OCI-LY7 (cell line): ENCODE results near the gene TRIM52. TPM values are rescaled to one million over a fixed set of nuclear protein-coding genes. Genes with fewer than 3 reads are reported as not detected.
"Not testable (repeated sequence)": the region's sequence is repeated elsewhere in the genome, so short reads cannot be mapped to it uniquely, and the experiment has no call there.

Experiments
- BruUV-seq: library from RNA; stranded (reverse); fragments of 400-500 nt; replicated peaks from 2 replicates; lab custom pipeline; 2021; lab: Mats Ljungman, UMichigan
- CTCF ChIA-PET: fragments of 300-600 bp; sonication (Branson Sonifier 250); formaldehyde crosslinking; loops from one replicate; lab custom pipeline; 2022; ENCODE audit warnings: antibody characterized with exemption; ENCODE audit not compliant: unreplicated experiment; lab: Charles Lee
- POLR2A ChIA-PET: fragments of 300-600 bp; sonication (Branson Sonifier 250); formaldehyde crosslinking; loops from one replicate; lab custom pipeline; 2022; ENCODE audit warnings: antibody characterized with exemption; lab: Charles Lee
- DNase-seq: peaks from one replicate; pipeline ENCODE4 v3.0.0-alpha.2; 2015; ENCODE audit warnings: low spot score
- H2AFZ ChIP-seq: fragments of 200-600 bp; sonication (generic), shearing (Covaris generic); 2 replicates; pipeline ENCODE4 v1.6.1; 2014; ENCODE audit warnings: mild to moderate bottlenecking, antibody characterized with exemption, low read length, moderate library complexity
- H3K27ac ChIP-seq: fragments of 200-600 bp; sonication (generic); 2 replicates; pipeline ENCODE4 v1.5.1; 2014; ENCODE audit warnings: mixed run types, low read depth, mild to moderate bottlenecking, moderate library complexity, low read length, inconsistent platforms; ENCODE audit not compliant: poor library complexity, severe bottlenecking
- H3K36me3 ChIP-seq: fragments of 200-600 bp; sonication (generic); 2 replicates; pipeline ENCODE4 v1.6.1; 2014; ENCODE audit warnings: mild to moderate bottlenecking, antibody characterized with exemption, low read length, moderate library complexity, mixed read lengths; ENCODE audit not compliant: insufficient read depth
- H3K4me1 ChIP-seq: fragments of 200-600 bp; sonication (generic); 2 replicates; pipeline ENCODE4 v1.5.1; 2014; ENCODE audit warnings: mild to moderate bottlenecking, low read length; ENCODE audit not compliant: insufficient read depth, poor library complexity, severe bottlenecking
- H3K4me2 ChIP-seq: fragments of 200-600 bp; sonication (generic); 2 replicates; pipeline ENCODE4 v1.6.1; 2014; ENCODE audit warnings: mild to moderate bottlenecking, low read length
- H3K4me3 ChIP-seq: fragments of 200-600 bp; sonication (generic); 2 replicates; pipeline ENCODE4 v1.5.1; 2014; ENCODE audit warnings: mild to moderate bottlenecking, low read depth, low read length; ENCODE audit not compliant: poor library complexity, severe bottlenecking
- H3K79me2 ChIP-seq: fragments of 200-600 bp; sonication (generic); 2 replicates; pipeline ENCODE4 v1.6.1; 2016; ENCODE audit warnings: low read depth, mild to moderate bottlenecking, low read length, moderate library complexity, mixed read lengths; ENCODE audit not compliant: insufficient read depth
- H3K9me2 ChIP-seq: fragments of 200-600 bp; sonication (generic); 2 replicates; pipeline ENCODE4 v1.6.1; 2016; ENCODE audit warnings: mild to moderate bottlenecking, low read length, mixed read lengths; ENCODE audit not compliant: insufficient read depth
- H3K9me3 ChIP-seq: fragments of 200-600 bp; sonication (generic); 2 replicates; pipeline ENCODE4 v1.6.1; 2014; ENCODE audit warnings: mild to moderate bottlenecking, mixed run types, low read length, mixed read lengths
- H4K20me1 ChIP-seq: fragments of 200-600 bp; sonication (generic); 2 replicates; pipeline ENCODE4 v1.6.1; 2014; ENCODE audit warnings: mild to moderate bottlenecking, antibody characterized with exemption, low read length, moderate library complexity, mixed read lengths; ENCODE audit not compliant: insufficient read depth
- EZH2phosphoT487 ChIP-seq: fragments of 200-600 bp; sonication (generic); IDR thresholded peaks from 2 replicates; pipeline ENCODE4 v1.6.1; 2018; ENCODE audit warnings: low read depth, borderline replicate concordance, mild to moderate bottlenecking, mixed run types, antibody characterized with exemption, low read length, moderate library complexity, mixed read lengths
- intact Hi-C: fragments of 100-400 bp; cut with micrococcal nuclease; formaldehyde crosslinking; loops from one replicate; pipeline ENCODE4 v1.10.0; 2022; ENCODE audit not compliant: unreplicated experiment
- total RNA-seq, 2 experiments: library from RNA; depleted of rRNA in 1 of 2; stranded (reverse); fragments of >200 nt in 1 of 2; shearing (Covaris generic) in 1 of 2; gene quantifications; 2 replicates each; pipeline ENCODE4 v1.2.3, GENCODE V29; 2014 to 2022
- TF ChIP-seq, protein P1 (sequence below): fragments of 200-600 bp; sonication (generic); conservative IDR thresholded peaks from 2 replicates; pipeline ENCODE4 v1.5.1; 2014; ENCODE audit warnings: mild to moderate bottlenecking, antibody characterized with exemption, low read length, moderate library complexity, mixed read lengths

The TRIM52 gene
- total RNA-seq, 2 experiments from 2014 or later, result 16.1 to 33.5 TPM

GRCh38 chr5:181283841-181284755 lies 23.2 kb upstream of the TRIM52 start:
- H3K36me3 ChIP-seq, H3K4me2 ChIP-seq, intact Hi-C loops, H4K20me1 ChIP-seq, H3K9me3 ChIP-seq, DNase-seq, H2AFZ ChIP-seq, H3K27ac ChIP-seq, H3K79me2 ChIP-seq, CTCF ChIA-PET, H3K9me2 ChIP-seq, BruUV-seq, H3K4me3 ChIP-seq: not testable (repeated sequence)
- H3K4me1 ChIP-seq, result peaks cover 18% of the 10 kb centered on the region
- POLR2A ChIA-PET, result interaction anchor here (1.1 kb wide), 1 partner anchor 29 kb away, joined by 3 read pairs; no protein-coding TSS in a partner anchor
- TF ChIP-seq, protein P1, sequence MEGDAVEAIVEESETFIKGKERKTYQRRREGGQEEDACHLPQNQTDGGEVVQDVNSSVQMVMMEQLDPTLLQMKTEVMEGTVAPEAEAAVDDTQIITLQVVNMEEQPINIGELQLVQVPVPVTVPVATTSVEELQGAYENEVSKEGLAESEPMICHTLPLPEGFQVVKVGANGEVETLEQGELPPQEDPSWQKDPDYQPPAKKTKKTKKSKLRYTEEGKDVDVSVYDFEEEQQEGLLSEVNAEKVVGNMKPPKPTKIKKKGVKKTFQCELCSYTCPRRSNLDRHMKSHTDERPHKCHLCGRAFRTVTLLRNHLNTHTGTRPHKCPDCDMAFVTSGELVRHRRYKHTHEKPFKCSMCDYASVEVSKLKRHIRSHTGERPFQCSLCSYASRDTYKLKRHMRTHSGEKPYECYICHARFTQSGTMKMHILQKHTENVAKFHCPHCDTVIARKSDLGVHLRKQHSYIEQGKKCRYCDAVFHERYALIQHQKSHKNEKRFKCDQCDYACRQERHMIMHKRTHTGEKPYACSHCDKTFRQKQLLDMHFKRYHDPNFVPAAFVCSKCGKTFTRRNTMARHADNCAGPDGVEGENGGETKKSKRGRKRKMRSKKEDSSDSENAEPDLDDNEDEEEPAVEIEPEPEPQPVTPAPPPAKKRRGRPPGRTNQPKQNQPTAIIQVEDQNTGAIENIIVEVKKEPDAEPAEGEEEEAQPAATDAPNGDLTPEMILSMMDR, result peak; percentile 51

DNA sequence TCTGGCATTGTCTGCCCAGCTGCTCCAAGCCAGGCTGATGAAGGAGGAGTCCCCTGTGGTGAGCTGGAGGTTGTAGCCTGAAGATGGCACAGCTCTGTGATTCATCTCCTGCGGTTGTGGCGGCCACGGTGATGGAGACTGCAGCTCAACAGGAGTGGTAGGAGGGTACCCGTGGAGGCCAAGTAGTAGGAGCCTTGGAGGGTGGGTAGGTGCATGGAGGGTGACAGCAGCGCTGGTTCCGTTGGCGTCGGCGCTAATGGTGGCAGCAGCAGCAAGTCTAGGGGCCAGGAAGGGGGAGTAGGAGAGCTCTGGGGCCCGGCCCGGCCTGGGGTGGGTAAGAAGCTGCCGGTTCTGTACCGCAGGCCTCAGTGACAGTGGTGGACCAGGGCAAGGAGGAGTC lies 22.4 kb upstream of the TRIM52 start:
- no peaks in the 10 kb centered on the region for H3K9me3 ChIP-seq
- CTCF ChIA-PET, result no interaction called here
- no peak for DNase-seq
- no peaks in the 10 kb centered on the region for H4K20me1 ChIP-seq
- no peak overlapping the region for H3K4me3 ChIP-seq
- no TSS peak for BruUV-seq
- H3K4me2 ChIP-seq, result no peak overlapping the region
- H2AFZ ChIP-seq, result no peak overlapping the region
- POLR2A ChIA-PET, result interaction anchor here (1.1 kb wide), 1 partner anchor 29 kb away, joined by 3 read pairs; no protein-coding TSS in a partner anchor
- no peaks in the 10 kb centered on the region for H3K36me3 ChIP-seq
- peaks cover 18% of the 10 kb centered on the region for H3K4me1 ChIP-seq
- intact Hi-C loops, result no loop called here
- H3K9me2 ChIP-seq, result no peaks in the 10 kb centered on the region
- no peak for TF ChIP-seq EZH2phosphoT487
- TF ChIP-seq, protein P1, result no peak
- H3K27ac ChIP-seq, result no peak overlapping the region
- no peaks in the 10 kb centered on the region for H3K79me2 ChIP-seq

DNA sequence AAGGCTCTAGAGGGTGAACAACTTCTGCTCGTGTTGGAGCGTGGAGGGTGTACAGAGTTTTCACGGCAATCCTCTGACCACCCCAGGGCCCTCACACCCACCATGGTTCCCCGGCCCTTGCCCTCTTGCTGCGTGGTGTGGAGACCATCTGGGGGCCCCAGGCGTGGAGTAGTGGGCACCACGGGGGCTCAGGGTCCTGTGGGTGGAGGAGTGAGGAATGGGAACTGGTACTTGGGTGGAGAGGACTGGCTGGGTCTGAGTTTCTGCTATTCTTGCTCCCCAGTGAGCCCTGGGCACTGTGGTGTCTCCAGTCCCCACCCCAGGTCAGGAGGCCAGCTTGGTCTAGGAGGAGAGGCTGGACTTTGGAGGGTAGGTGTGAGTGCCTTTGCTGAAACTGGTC lies 21.9 kb upstream of the TRIM52 start:
- Histone ChIP-seq H3K4me3 (no peak overlapping the region), H3K9me2 (no peaks in the 10 kb centered on the region), H4K20me1 (no peaks in the 10 kb centered on the region), H3K36me3 (no peaks in the 10 kb centered on the region), H3K79me2 (no peaks in the 10 kb centered on the region), H3K4me1 (peaks cover 15% of the 10 kb centered on the region), H3K9me3 (no peaks in the 10 kb centered on the region), H3K27ac (no peak overlapping the region), H3K4me2 (no peak overlapping the region), H2AFZ (no peak overlapping the region)
- CTCF ChIA-PET, result no interaction called here
- no TSS peak for BruUV-seq
- intact Hi-C loops, result no loop called here
- no peak for TF ChIP-seq EZH2phosphoT487
- TF ChIP-seq, protein P1, result no peak
- no peak for DNase-seq
- POLR2A ChIA-PET, result interaction anchor here (1.1 kb wide), 1 partner anchor 28 kb away, joined by 3 read pairs; no protein-coding TSS in a partner anchor

- intact Hi-C loops, BruUV-seq, POLR2A ChIA-PET, H4K20me1 ChIP-seq, DNase-seq, H3K4me2 ChIP-seq, CTCF ChIA-PET, H3K36me3 ChIP-seq, H3K9me3 ChIP-seq, H3K4me3 ChIP-seq, H3K79me2 ChIP-seq, H3K27ac ChIP-seq, H3K9me2 ChIP-seq, H2AFZ ChIP-seq: not testable (repeated sequence)
- H3K4me1 ChIP-seq, result peaks cover 11% of the 10 kb centered on the region
Observed at GRCh38 chr5:181282415-181282814, 21.5 kb upstream of the TRIM52 start.
